Activated T-cell treated with anti-CD3 and anti-CD28 coated beads for 48 hours (primary cell): ENCODE results near the gene BICC1.

Experiments used
- DNase-seq: peaks from one replicate; pipeline ENCODE4 v3.0.0-alpha.2; 2020; ENCODE audit warnings: low read depth

BICC1 gene

DNA sequence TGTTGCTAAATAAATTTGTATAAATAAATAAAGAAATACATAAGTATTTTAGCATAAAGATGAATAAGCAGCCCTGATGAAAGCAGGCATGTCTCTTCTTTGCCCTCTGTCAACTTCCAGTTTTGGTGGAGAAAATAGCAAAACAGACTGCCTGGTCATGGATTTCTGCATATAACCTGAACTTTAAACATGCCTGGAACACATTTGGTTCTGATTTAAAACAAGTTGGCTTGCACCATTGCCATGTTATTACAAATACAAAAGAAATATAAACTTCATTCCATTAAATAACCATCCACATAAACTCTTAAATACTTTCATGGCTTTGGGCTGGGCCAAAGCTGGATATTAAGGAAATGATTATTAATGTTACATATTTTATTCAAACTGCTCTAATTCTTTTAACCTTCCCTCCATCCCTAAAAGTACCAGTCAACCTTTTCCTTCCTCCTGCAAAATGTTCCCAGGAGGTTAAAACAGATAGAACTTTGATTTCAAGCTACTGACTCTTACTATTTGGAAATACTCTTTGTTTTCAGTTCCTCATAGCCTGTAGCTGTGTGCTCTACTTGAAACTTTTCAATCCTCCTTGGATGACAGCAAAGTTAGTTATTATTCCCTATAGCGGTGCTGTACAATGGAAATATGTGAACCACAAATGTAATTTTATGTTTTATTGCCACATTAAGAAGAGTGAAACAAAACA lies 96.3 kb downstream of the BICC1 start:
- DNase-seq = no peak

DNA sequence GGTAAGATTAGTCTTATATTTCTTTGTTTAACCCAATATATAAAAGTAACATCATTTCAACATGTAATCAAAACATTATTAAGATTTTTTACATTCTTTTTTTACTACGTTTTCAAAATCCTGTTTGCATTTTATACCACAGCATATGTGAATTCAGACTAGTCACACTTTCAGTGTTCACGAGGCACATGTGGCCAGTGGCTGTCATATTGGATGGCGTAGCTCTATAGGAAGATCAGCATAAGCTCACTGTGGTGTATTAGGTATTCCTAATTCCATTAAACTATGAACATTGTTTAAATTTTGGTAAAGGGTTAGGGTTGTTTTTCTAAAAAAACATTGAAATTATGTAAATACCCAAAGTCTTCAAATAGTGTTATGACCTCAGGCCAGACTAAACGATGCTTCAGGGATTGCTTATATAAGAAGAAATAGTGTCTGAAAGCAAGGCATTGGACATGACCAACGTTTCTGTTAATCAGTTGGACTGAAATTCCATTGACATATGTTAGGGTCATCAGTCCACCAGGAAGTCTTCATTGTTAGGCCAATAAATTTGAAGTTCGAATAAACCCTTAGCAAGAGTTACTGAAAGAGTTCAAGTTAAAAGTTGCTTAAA lies 97.0 kb downstream of the BICC1 start:
- no peak for DNase-seq

DNA sequence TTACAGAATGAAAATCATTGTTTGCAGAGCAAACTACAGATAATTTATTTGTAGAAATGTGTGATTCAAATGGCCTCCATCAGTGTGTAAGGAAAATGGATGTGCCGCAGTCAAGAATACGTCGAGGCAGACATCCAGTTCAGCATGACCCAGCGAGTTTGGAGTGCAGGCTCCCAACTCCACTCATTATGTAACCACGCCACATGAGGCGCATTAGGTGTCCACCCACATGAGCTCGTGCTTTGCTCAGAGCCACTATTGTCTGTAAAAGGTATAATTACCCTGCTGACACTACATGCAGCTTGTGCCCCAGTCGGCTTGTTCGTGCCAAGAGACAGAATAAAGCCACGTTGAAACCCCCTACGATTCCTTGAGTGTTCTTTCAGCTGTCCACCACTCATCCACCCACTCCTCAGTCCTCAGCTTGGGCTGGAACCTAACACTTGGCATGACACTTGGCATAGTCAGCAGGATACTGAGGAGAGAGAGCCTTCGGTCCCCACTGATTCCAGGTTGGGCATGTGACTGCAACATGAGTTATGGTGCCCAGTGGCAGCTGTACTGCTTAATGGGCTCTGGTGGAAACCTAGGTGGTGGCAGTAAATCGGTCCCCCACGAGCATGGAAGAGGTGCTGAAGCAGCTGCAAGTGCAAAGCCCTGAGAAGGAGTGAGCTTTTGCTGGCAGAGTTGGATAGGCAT lies 102.7 kb downstream of the BICC1 start:
- no peak for DNase-seq

DNA sequence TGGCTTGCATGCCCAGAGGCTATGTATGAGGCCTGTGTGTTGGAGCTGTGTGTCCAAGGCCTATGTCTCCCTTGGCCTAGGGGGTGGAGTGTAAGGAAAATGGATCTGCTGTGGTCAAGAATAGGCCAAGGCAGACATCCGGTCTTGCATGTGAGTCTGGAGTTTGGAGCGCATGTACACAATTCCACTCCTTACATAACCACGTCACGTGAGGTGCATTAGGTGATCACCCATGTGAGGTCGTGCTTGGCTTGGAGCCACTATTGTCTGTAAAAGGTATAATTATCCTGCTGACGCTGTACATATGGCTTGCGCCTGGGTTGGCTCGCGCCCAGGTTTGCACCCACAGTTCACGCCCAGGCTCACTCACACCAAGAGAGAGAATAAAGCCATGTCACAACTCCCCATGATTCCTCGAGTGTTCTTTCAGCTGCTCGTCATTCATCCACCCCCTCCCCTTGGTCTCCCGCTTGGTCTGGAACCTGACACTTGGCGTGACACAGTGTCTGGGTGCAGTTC lies 105.5 kb downstream of the BICC1 start:
- DNase-seq = no peak

DNA sequence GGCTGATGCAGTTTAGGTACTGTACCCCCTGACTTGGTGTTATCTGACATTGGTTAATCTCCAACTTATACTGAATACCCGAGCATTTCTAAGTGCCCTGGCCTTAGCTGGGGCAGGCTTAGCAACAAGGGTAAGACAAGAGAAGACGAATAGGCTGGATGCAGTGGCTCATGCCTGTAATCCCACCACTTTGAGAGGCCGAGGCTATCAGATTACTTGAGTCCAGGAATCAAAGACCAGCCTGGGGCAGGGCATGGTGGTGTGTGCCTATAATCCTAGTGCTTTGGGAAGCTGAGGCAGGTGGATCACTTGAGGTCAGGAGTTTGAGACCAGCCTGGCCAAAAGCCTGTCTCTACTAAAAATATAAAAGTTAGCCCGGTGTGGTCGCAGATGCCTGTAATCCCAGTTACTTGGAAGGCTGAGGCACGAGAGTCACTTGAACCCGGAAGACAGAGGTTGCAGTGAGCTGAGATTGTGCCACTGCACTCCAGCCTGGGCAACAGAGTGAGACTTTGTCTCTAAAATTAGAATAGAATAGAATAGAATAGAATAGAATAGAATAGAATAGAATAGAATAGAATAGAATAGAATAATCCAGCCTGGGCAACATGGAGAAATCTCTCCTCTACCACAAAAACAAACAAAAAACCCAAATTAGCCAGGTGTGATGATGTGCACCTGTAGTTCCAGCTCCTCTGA lies 108.9 kb downstream of the BICC1 start:
- no peak for DNase-seq

DNA sequence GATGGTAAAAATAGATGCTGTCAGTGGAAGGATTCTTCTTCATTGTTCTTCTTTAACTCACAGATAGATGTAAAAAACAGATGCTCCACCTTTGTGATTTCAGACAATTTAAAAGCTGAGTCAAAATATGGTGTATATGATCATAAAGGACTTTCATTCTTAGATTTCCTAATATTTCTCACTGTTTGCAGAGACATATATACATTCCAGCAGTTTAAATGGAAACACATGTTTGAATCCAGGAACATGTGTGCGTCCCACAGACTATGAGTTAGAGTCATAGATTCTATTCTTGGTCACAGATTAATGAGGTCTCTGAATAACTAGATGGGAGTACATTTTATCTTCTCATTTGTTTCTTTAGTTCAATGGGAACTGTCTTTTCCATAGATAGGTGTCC lies 109.6 kb downstream of the BICC1 start:
- no peak for DNase-seq

DNA sequence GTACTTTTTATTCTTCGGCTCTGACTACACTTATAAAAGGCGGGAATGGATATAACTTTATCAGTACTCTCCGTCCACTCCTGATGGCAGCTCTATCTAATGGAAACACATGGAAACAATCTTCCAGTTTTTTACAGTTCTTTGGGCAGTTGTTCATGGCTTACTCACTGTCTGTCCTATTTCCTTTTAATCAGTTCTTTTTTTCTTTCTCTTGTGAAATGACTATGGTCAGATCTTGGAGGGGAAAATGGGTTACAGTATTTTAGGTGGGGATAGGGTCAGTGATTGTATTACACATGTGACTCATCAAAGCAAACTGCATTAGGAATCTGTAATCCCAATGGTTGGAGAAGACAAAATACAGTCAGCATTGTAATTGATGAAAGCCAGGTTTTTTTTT lies 112.4 kb downstream of the BICC1 start:
- no peak for DNase-seq

DNA sequence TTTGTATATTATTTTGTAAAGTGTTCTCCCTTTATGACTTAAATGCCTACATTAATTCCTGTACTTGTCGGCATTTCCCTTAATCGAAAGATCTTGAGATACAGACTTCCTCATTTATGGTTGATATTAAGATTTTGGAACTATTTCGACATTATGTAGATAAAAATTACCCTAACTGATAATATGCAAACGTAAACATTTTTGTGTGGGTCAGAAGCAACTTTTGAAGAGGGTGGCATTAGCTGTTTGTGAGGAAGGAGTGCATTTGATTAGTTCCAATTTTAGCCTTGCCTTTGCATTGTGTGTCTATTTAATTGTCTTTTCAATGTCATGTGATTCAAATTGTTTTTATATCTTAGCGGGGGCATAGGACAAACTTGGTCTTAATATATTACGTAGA lies 114.7 kb downstream of the BICC1 start:
- DNase-seq = no peak

DNA sequence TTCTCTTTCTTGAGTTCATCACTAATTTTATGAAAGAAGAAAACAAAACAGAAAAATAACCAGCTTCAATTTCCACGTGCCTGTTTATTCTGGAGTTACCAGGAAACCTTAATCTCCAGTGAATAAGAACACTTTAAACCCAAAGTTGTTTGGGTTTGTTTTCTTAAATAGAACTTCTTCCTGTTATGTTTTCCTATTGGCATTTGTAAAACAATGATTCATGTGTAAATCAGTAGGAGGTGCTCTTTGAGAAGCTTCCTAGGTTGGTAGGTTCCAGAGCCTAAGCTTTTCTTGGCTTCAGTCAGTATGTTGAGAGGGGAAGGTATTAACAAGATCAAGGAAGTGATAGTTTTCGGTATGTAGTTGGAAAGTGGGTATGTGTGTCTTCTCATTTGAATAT lies 119.0 kb downstream of the BICC1 start:
- no peak for DNase-seq

DNA sequence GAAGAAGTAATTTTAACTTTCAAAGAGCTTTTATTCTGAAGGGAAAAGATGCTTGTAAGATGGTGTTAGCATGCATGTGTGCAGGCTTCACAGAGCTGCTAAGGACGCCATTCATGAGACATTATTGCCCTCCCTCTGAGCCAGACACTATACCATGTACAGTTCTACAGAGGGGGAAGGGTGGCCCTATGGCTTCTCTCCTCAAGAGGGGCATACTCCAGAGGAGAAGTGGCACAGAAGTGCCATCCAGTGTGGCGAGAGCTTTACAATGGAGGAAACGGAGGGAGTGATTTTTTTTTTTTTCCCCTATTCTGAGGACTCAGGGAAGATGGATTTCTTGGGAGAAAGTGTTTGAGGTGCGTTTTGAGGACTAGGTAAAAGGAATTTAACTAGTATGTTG lies 119.5 kb downstream of the BICC1 start:
- DNase-seq = no peak

DNA sequence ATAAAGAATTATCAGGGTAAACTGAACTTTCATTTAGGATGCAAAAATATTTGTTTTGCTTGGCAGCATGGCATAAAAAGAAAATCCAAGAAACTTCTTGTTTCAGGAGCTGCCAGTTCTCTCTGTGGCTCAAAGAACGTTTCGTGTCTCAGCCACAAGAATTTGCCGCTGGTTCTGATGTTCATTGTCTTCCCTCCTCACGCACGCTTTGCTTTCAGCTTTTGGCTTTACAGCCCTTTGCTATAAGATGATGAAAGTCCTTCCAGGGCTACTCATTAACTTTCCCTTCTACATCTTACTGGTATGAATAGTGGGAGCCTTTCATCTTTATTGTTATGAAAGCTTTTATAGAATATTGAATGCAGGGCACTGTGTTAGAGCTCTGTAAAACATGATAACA lies 124.7 kb downstream of the BICC1 start:
- no peak for DNase-seq

DNA sequence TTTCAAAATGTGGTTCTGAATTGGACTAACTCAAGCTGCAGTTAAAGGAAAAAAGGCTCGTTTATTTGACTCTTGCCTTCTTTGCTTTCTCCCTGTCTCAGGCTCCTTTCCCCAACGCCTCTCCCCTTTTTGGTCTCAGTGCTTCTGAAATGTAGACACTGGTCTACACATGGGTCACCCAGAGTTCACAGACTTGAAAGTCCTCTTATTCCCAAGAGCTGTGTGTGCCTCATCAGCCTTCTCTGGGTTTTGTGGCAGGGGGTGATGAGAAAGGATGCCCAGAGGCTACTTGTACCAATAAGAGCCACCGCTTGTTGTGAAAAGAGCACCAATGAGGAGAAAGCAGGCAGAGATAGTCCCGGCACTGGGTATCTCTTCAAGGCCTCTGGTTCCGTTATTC lies 125.7 kb downstream of the BICC1 start:
- DNase-seq = no peak

DNA sequence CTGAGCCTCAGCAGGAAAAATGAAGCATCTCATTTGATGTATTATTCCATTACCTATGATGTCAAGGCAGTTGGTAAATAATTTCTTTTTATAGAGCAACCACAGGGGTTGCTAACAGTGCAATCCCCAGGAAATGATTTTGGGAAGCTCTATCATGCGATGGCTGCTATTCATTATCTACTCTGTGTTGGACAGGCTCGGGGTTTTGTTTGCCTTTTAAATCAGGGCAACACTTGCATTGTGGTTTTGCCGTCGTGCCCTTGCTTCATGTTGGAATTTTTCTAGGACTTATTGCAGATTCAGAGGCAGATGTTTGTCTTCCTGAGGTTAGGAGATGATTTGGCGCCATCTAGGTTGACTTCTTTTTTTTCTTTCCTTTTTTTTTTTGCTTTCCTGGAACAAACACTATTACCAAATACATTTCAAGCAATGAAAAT lies 128.4 kb downstream of the BICC1 start:
- DNase-seq = no peak

DNA sequence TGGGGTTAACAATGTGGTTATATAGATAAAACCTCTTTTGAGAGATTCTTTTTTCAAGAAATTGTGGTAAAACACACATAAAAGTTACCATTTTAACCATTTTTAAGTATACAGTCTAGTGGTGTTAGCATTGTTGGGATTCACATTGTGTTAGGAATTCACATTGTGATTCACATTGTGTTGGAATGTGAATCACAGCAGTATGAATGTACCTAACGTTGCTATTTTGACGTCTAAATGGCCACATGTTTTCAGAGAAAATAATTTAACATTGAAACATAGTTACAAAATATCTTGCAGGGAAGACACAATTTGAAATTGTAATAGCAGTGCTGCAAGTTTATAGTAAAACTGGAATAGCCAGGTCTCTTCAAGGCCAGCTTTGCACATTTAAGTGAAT lies 129.0 kb downstream of the BICC1 start:
- DNase-seq = no peak

DNA sequence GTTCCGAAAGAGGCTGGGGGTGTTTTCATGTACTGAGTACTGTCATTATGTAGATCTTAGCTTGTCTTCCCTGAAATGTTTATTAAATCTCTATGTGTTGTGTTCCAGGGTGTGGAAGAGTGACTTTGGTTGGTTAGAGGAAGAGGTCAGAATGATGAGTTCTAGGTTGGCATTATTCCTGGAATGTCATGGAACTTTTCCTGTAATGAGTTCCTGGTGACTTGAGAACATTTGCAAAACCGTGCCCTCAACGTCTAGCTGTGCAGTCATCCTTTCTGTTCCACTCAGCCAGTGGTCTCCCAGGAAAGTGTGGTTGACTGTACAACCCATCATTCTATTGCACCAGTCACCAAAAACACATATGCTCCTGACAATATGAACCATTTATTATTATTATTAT lies 129.6 kb downstream of the BICC1 start:
- DNase-seq = no peak

DNA sequence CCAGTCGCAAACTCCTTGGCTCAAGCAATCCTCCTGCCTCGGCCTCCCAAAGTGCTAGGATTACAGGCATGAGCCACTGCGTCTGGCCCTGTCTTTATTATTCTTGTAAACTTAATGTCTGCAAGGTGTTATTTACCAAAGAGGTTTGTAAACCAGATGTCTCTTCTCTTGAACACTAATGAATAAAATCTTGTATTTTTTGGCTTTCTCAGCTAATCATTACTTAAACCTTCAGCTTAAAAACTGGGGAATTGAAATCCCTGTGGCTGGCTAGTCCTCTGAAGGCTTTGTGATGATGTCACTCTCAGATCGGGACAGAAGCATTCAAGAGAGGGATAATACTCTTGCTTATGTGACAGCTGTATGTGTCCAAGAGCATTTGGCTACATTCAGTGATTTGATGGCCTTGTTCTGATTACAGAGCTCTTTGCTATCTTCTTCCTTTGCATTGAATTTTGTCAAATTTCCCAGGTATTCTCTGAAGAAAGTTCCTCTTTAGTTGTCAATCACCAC lies 130.3 kb downstream of the BICC1 start:
- no peak for DNase-seq

DNA sequence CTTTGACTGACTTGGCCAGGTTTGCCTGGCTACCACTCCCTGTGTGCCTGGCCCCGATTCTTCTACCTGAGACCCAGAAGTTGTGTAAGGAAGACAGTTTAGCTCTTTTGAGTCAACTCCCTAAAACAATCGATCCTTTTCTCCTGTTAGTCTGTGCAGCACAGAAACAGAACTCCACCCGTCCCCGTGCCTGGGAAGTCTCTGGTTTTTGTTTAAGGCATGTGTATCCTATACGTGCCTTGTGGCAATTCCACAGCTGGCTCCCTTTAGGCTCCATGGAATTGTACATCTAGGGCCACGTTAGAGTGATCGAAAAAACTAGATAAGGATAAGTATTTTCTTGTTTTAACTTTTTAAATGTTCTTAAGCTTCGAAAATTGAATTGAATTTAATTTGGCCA lies 131.6 kb downstream of the BICC1 start:
- DNase-seq = no peak

DNA sequence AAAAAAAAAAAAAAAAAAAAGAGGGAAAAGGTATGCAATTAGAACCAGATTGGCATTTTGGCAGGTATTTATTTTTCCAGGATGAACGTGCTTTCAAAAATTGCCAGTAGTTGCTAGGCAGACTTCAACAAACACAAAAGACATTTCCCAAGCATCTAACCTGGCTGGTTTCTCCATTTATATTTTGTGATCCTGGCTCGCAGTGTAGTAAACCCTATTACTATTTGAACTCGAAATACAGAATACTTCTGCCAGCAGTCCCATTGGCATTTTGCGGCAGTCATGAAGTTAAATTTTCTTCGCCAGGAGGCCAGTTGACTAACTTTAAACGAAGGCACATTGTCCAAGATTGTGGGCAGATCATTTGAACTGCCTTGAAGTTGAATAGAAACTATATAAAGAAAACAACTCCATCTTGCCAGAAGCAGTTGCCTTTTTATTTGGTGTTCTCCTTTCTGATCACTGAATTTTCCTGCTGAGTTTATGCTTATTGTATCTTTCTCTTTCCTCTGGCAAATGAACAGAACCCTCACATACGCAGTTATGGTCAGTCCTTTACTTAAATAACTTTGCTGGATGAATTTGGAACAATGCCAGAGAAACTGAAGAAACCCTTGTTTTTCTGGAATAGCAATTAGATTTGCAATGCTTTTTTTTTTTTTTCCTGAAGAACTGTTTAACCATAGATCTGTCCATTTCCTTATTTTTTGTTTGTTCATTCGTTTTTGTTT lies 132.9 kb downstream of the BICC1 start:
- no peak for DNase-seq

DNA sequence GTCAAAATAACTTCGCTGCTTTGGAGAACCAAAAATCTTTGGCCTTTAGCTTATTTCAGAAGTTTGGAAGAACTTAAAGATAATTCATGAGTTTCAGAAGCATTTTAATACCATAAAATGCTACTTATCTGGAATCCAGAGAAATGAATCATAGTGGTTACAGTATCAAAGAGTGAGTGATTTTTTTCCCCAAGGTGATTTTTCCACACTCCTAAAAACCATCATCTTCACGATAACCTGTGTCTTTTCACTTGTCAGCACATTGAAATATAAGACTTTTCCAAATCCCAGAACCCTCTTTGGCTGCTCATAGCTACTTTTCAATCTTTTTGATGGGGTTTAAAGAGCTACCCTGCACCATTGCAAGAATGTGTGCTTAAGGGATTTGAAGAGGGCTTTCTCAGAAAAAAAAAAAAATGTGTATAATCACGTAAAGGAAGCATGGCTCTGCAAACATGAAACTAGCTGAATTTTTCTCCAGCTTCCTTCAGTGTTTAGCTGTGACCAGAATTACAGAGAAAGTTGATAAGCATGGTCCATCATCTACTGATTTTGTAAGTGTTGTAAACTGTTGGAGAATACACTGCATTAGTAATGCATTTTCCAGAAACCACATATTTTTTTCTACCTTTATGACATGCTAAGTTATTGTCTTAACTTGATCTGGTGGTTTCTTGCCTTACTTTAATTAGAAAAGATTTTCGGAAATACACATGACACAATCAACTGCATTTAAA lies 134.9 kb downstream of the BICC1 start:
- no peak for DNase-seq

DNA sequence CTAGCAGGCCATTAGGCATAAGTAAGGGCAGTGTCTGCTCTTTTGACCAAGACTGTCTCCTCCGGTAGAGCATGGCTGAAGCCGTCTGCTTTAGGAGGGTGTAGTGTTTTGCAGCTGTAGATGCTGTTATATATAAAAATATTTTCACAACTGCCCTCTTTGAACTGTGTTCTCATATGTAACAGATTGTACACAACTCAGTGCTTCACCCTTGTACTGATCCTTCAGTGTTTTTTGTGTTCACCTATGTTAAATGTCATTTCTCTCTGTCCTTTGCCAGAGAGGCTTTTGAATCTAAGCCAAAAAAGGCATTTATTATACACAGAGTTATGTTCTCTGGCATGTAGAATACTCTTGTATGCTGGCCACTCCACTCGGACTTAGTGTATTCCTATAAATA lies 135.5 kb downstream of the BICC1 start:
- DNase-seq = no peak

DNA sequence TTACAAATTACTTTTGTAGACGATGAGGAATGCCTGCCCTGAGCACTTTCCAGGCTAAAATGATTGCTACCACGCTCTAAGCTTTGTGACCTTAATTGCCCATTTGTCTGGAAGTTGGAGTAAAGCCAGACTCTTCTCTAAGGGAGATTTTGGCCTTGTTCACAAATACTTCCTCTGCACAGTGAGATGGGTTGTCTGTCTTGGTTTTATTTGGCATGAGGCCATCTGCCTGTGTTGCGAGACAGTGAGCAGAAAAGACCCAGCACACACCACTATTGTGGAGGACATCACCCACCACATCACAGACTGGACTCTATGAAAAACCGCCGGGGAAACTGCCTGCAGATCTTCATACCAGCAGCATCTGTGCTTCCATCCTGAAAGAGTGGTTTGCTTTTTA lies 138.4 kb downstream of the BICC1 start:
- DNase-seq = no peak
